ENCODE measurements around the gene SEMA5B.

SEMA5B gene

DNA sequence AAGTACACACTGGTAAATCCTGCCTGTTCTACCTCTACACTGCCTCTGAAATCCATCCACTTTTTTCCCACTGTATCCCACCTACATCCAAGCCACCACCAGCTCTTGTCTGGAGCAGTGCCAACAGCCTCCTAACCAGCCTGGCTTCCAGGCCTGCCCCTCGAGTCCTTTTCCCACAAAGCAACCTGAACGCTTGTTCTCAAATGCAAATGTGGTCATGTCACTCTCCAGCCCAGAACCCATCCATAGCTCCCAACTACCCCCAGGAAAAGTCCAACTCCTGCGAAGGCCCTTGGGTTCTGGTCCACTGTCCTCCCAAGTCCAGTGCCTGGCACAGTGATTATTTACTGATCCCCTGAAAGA, 83.8 kb downstream of the SEMA5B start:
- DNase-seq (ENCODE audit: low read depth) = no peak

DNA sequence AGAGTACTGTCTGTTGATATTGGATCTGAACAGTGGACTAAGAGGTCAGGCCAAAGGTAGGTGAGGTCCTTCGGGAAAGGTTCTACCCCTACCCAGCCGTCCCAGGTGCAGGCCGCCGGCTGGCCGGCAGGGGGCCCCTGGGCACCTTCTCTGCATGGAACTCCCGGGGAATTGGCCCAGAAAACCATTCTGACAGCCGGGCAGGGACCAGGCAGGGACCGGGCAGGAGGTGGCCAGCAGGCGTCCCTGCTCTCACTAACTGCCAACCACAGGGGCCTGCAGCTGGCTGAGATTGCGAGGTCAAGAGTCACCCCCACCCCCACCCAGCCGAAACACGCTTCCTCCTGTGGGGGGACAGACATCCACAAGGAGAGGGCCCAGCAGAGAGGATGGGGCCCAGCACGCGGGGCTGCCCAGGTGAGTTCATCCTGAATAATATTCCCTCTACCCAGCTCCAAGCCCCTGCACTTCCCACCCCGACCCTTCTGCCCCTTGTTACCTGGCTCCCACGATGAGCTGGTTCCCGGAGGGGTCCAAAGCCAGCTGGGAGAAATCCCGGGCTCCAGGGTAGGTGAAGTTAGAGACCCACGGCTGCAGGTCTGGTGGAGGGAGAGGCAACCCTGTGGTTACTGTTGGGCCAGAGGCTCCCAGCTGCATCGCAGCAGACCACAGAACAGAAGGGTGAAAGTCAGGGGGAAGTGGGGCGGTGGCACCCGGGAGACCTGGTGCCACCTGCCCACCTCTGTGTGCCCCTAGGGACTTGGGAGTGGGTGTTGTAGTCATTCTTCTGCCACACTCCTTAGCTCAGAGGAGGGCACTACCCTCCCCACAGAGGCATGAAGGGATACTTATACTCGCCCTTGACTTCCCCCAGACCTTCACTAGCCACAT, 84.4 kb downstream of the SEMA5B start:
- peak; percentile 13 for DNase-seq (ENCODE audit: low read depth)

DNA sequence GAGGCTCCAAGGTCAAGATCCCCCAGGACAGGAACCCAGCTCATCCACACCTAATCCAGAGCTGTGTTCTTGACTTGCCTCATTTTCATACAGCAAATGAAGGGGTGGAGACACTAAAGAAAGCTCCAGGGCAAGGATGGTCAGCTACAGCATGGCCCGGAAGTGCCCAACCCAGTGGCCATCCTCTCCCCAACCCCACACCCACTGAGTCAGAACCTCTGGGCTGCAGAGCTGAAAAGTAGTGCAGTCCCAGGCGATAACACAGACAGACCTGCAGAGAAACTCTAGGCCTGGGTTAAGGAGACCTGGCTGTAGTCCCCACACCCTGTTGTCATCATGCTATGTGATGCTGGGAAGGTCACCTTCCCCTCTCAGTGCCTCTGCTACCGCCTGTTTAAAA, 85.3 kb downstream of the SEMA5B start:
- DNase-seq (ENCODE audit: low read depth) = no peak

DNA sequence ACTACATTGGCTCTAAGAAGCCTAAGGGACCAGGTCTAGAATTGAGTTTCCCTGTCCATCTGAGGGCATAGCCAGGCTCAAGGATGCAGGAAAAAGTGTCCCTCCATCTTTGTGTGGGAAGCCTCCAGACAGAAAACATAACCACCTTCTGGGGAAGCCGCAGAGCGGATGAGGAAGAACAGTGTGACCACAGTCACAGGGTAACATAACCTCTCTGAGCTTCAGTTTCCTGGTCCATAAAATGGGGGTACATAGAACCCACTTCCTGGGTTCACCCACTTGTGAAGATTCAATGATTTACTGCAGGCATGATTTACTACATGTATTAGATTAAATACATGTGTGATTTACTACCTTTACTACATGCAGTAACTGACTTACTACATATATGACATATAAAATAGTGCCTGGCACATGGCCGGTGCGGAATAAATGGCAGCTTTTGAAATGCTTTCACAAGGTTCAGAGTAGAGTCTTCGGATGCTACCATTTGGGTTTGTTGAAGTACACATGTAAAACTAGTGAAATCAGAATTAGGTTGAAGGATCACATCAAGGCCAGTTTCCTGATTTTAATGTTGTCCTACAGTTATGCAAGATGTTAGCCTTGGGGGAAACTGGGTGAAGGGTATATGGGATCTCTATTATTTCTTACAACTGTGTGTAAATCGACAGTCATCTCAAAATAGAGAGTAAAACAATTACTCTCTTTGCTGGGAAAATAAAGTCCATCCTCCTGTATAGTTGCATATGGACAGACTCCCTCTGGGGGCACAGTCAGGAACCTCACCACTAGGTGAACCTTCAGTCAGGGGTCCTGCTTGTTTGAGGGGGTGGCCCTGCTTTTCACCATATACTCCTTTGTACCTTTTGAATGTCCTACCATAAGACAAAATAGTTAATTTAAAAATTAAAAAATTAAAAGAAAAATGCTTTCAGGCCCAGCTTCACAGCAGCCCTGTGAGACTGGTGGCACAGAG, 86.0 kb downstream of the SEMA5B start:
- DNase-seq (ENCODE audit: low read depth) = no peak

DNA sequence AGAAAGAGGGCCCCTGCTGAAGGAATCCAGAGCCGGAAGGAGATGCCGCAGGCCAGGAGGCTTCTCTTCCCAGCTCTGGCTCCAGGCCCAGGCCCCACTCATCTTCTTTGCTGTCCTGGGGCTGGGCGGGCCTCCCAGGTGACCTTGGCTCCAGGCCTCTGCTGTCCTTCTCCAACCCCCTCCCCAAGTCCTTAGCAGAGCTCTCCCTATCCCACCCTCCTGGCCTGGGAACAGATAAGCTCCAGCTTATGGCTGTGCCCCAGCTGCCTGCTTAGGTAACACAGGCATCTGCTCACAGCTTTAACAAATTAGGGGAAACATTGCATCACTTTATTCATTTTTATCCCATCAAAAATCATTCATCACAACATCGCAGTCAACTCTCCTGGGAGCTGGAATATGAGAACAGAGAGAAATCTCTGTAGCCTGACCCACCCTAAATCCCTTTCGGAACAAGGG, 86.9 kb downstream of the SEMA5B start:
- peak; percentile 67 for DNase-seq (ENCODE audit: low read depth)

DNA sequence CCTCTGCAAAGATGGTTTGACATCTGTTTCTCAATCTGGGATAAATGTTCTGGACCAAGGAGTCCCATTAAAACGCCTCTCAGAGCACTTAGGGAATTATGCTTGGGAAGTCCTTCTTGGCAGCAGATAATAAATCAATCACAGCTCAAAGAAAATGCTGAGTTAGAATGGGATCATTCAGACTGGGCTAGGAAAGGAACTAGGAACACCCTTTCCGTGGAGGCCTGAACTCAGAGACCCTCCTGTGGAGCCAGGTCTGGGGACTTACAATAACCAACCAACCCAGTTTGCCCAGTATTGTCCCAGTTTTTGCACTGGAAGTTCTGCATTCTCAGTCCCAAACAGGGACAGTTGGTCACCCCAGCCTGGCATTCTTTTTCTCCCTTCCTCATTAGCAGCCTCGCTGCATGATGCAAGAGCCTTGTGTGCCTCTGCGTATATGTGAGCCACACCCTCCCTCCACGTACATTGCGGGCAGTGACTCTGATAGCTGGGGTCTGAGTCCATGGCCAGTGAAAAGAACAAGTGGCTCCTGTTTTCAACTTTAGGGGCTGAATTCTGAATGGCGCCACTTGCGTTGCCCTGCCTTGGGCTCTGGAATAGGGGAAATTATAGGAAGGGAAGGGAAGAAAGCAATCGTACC, 88.7 kb downstream of the SEMA5B start:
- DNase-seq (ENCODE audit: low read depth) = no peak

DNA sequence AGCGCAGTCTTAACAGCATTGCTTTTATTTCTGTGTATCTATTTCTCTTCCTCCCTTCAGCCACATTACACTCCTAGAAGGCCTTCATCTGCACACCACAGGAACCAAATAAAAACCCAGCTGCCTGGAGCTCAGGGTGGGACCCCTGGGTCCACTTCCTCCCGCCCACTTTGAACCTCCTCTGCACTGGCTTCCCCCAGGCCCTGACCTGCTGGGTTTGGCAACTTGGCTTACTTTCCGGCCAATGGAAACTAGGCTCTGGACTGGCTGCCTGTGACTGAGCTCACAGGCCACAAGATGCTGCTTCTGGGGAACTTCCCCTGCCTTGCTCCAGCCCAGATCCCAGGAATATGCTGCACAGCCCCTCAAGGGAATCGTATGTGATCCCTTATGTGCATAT, 89.8 kb downstream of the SEMA5B start:
- DNase-seq (ENCODE audit: low read depth) = no peak

DNA sequence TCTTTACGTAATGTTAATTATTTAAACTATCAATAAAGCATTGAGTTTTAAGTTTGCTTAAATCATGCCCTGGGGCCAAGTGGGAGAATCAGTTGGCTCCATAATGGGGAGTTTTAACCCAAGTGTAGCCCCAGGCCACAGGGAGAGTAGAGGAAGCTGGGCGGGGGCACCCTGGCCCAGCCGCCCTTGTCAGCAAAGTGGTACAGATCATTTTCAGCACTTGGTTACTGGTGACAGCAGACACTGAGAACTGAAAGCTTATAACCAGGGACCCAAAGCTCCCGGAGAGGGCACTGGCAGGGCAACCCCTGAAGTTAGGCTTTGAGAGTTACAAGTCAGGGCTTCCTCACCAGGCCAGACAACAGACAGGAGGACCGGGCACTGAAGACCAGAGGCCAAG, 90.6 kb downstream of the SEMA5B start:
- DNase-seq (ENCODE audit: low read depth) = no peak

DNA sequence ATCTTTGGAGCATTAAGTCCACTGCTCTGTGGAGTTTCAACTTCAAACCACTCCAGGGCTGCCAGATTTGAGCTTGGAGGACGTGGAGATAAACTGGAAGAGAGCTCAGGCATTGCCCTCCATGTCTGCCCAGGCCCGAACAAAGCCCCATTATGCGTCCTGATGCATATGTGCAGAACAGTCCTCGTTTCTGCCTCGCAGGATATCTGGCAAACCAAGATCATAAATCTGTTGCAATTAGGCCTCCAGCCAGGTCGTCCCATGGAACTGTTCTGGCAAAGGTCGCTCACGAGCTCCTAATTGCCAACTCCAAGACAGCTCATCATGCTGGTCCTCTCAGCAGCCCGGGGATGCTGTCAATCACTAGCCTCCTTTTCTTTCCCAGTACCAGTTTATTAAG, 91.2 kb downstream of the SEMA5B start:
- DNase-seq (ENCODE audit: low read depth) = no peak

DNA sequence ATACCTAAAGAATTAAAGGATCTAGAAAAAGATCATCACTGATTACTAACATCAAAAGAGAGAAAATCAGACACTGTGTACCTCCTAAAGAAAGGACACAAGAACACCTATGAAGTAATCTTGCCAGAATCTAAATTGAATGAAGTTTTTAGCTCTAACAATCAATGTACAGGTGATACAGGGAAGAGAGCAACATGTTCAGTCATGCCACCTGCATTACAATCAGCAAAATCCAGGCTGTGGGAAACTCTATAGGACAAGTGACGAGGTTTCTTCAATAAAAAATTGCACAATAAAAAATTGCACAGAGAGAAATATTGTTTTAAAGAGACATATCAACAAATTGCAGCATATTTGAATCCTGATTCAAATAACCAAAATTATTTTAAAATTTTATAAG, 93.3 kb downstream of the SEMA5B start:
- no peak for DNase-seq (ENCODE audit: low read depth)

DNA sequence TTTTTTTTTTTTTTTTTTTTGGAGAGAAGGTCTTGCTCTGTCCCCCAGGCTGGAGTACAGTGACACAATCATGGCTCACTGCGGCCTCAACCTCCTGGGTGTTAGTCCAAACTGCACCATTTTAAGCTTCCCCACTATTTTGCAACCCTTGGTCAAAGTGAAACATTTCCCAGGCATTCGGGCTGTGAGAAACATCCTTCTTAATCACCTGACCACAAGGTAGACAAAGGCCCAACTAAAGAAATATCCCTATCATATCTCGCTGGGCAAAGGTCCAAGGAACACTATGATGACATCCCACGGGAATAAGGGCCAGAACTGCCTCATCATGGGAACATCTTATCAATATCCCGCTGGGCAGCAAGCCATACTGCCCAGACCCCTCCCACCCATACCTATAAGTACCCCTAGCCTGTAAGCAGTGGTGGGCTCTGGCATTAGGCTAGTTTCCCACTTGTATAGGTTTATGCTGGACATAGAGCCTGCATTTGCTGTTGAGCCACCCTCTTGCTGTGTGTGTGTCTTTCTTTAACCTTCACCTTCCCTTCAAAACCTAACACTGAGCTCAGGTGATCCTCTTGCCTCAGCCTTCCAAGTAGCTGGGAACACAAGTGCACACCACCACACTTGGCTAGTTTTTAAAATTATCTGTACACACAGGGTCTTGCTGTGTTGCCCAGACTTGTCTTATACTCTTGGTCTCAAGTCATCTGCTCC, 95.2 kb downstream of the SEMA5B start:
- DNase-seq (ENCODE audit: low read depth) = no peak

DNA sequence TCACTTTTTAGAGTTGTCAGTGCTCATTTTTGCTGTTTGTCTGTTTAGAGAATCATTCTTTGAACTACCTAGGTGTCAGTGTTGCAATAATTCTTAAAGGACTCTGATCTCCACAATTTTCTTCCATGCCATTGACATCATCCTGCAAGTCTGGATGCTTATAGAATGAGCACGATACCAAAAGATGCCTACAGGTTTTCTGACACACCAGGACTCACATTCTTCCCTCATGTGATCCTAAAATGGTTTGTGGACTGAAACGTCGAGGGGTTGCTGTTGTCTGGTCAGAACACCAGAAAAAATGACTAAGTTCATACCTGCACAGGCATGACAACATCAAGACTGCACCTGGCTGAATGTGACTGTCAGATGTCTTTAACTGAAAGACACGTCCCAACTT, 95.9 kb downstream of the SEMA5B start:
- DNase-seq (ENCODE audit: low read depth) = no peak

DNA sequence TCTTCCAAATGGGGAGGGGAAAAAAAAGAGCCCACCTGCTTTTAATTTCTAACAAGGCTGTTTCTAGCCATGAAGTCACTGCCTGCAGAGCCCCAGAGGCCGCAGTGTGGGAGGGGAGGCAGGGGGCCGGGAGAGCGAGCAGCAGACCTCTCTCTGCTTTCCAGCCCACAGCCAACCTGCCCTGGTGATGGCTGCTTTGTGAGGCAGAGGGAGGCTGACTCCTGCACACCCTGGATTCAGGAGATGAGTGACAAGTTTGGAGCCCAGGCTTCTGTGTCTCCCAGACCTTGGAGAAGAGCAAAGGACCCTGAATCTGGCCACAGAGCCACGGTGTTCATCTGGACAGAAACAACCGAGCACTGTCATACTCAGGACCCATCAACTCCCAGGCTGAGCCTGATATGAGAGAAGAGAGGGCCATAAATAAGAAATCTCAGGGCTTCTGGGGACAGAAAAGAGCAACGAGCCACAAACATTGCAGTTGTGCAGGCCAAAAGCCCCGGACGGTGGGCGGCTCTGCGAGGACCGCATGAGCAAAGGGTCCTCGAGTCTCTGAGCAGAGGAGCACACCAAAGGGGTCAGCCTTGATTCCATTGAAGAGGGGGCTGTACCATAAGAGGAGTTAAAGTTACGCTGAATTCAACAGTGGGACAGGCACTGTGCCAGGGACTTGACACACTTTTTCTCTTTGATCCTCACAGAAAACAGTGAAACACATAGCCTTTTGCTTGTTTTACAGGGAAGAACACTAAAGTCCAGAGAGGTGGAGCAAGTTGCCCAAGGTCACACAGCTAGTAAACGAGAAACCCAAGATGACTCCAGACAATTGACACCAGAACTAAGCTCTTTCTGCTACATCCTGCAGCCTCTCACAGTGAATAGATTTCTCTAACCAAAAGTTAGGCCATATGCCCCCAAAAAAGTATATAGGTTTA, 97.2 kb downstream of the SEMA5B start:
- no peak for DNase-seq (ENCODE audit: low read depth)

DNA sequence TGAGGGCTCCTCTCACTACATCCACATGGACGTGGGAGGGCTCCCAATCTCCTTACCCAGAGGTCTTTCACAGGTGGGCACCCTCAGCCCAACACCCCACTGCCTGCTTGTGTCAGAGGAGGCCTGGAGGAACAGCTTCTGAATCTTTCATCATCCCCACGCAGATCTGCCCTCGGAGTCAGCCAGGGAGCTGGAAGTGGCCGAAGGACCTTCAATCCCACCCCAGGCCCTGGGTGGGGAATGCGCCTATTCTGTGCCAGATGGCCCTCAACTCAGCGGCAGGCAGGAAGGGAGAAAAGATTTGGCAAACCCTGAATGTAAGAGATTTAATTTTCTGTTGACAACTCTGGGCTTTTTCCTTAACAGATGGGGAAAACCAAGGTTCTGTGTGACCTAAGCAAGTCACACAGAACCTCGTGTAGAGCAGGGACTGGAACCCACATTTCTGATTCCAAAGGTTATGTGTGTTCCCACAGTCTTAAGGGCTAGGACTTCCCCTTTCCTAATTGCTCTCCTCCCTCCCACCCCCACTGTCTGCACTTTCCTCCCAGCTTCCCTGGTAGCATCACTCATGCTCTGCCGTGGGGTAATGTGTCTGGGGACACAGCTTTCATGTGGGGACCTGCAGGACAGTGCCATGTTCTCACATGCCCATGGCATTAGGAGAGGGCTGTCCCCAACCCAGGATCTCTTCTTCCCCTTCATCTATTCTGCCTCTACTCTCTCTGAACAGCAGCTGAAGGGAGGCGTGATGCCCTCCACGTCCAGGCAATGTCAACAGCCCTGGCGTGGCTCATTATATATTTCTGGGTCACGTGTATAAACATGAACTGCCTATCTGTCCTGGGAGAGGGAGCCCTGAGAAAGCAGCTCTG, 98.1 kb downstream of the SEMA5B start:
- no peak for DNase-seq (ENCODE audit: low read depth)

DNA sequence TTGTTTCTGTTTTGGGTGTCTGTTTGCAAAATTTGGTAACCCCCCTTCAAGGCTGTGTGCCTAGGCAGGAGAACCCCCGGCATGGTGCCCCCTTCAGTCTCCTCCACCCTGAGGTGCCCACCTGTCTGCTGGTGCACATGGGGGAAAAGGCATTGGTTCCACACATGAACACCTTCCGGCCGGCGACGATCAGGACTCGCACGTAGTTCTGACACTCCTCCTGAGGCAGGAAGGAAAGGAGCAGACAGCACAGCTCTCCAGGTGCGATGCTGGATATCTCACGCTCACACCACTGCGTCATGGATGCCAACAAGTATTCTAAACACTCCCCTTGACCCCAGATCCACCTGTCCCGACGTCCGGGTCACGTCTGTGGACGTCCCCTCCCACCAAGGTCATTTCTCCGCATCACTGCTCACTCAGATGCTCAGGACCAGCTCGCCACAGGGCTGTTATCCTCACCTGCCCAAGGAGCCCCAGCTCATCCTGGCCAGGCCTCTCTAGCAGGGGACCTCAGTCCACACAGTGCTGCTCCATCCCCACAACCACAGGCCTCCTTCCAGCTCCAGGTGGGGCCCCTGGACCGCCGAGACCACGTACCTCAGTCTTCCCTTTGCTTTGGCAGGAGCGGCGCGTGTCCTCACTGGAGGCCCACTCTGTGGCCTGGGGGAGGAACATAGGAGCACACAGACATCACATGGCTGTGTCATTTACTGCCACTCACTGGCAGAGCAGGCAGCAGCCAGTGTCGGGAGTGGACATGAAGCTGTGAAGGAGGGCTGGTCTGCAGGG, 99.0 kb downstream of the SEMA5B start:
- no peak for DNase-seq (ENCODE audit: low read depth)

DNA sequence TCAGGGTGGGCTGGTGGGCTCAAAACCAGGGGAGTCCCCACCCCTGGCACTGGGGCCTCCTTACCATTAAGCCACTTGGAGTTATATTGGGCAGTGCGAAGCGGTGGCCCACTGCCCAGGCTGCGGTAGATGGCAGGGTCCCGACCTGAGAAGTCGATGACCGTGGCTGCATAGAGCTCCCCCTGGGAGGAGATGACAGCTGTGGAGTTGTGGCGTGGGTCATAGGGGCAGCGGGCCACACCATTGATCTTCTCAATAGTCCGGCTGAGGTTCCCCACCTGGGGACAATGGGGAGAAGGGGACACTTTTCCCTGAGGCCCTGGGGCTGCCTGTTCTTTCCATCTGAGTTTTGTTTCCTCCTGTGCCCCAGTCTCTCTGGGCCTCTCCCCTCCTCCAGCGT, 99.8 kb downstream of the SEMA5B start:
- no peak for DNase-seq (ENCODE audit: low read depth)

DNA sequence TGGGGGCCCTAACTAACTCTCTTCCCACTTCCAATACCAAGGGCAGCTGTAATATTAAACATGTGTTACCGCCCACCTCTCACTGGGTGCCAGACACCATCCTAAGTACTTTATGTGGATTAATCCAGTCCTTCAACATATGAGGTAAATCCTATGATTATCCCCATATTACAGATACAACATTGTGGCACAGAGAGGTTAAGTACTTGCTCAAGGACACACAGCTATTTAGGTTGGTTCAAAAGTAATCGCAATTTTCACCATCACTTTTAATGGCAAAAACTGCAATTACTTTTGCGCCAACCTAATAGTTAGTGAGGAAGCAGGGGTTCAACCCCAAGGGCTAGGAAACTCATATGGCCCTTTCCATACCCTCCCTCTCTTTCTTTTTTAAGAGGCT, 100.8 kb downstream of the SEMA5B start:
- DNase-seq (ENCODE audit: low read depth) = no peak

DNA sequence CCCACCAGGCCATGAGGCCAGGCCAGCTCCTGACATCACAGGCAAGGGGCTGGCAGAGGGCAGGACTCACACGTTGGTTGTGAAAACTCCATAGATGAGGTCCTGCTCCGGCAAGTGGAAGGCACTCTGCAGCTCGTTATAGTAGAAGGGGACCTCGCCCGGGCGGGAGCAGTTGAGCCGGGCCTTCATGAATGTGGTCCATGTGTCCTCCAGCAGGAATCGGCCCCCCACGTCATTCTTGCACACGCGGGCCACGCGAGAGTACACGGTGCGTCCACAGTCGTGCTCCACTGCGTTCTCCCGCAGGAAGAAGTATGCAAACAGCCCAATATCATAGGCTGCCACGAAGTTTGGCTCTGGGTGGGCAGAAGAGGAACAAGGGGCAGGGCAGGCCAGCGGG, 101.2 kb downstream of the SEMA5B start:
- DNase-seq (ENCODE audit: low read depth) = no peak

DNA sequence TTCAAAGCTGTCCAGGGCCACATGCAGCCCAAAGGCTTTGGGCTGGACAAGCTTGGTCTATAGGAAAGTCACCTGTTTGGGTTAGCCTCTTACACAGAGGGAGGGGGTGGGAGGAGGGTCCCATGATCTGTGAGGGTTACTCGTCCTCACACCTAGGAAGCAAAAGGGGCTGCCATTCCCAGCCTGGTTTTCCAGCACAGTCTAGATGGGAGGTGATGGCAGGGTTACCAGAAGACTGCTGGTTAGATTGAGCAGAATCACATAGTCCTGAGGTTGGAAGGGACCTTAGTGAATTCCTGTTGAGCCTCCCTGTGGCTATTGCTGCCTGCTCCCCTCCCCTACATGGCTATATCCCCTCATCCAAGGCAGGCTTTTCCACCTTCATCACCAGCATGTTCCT, 101.8 kb downstream of the SEMA5B start:
- no peak for DNase-seq (ENCODE audit: low read depth)
